Stimulated activated CD8-positive, alpha-beta memory T cell treated with anti-CD3 and anti-CD28 coated beads, Interleukin-4, amount 100 ng/mL, for 24 hours (primary cell): ENCODE data around the gene TMC3.

Experiments used
- DNase-seq: peaks from one replicate; pipeline ENCODE4 v3.0.0-alpha.2; 2020; ENCODE audit warnings: low read depth

Gene TMC3

DNA sequence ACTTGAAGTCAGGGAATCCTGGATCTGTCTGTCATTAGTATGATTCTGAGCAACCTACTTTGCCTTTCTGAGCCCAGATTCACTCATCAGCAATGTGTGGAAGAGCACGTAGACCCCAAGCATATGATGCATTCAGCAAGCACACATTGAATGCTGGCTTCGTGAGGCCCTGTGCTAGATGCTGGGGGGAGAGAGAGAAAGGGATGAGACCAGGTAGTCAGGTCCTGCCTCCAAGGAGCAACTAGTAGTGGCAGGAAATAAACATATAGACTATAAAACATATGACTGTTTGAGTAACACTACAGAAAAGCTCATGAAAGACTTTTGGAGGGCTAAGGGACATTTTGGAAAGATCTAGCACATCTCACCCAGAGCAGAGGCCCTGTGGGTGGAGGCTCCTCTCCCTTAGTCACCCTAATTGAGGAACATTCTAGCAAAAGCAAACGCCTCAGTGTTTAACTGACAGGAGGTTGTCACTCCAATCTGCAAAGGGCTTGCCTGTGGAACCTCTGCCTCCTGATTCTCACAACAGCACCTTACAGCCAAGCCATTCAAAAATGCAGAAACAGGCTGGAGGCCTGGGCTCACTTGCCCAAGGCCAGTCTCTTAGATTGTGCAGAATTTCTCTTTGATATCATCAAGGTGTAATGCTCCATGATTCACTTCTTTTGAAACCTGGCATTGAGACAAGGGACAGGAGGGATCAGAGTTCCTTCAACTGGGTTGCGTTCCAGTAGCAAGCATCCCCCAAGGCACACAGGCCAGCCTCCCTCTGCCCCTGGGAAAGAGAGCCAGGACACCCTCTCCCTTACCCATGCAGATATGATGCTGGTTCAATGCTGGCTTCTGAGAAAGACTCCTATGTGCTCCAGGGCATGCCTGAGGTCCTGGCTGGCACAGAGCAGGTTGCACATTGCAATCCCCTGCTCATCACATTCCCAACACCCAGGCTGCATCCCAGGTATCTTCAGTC lies 76.1 kb downstream of the TMC3 start:
- DNase-seq = no peak

- DNase-seq = no peak
Observed at GRCh38 chr15:81297147-81297572, 76.9 kb downstream of the TMC3 start.

DNA sequence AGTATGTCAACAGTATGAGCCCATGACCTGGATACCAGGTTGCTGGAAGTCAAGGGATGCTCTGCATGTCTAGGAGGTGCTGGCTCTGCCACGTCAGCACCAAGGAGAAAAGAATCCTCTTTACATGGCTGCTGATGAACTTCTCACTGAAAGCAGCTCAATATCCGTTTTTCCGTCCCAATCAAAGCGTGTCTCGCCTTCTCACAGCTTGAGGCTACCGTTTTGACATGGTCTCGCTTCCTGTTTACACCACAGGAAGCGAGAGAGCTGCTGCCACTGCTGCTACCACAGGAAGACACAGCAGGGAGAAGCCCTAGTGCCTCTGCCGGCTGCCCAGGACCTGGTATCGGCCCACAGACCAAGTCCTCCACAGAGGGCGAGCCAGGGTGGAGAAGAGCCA lies 77.3 kb downstream of the TMC3 start:
- peak; percentile 52 for DNase-seq

GRCh38 chr15:81296186-81296585 lies 77.8 kb downstream of the TMC3 start:
- DNase-seq = no peak

- no peak for DNase-seq
Observed at GRCh38 chr15:81295486-81296121, 78.4 kb downstream of the TMC3 start.

DNA sequence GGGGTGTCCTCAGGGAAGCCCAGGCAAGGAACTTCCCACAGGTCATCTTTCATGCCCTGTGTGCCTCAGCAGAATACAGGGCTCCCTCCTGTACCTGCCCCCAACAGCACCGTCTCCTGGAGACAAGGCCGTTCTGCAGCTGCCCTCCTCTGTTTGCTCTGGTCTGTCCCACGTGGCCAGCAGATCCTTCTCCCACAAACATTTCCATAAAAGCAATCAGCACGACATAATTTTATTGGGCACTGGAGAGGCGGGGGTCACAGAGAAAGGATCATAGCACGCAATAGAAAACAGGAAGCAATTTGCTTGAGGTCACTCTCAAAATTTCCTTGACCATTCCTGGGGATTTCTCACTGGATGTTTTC lies 79.5 kb downstream of the TMC3 start:
- no peak for DNase-seq

DNA sequence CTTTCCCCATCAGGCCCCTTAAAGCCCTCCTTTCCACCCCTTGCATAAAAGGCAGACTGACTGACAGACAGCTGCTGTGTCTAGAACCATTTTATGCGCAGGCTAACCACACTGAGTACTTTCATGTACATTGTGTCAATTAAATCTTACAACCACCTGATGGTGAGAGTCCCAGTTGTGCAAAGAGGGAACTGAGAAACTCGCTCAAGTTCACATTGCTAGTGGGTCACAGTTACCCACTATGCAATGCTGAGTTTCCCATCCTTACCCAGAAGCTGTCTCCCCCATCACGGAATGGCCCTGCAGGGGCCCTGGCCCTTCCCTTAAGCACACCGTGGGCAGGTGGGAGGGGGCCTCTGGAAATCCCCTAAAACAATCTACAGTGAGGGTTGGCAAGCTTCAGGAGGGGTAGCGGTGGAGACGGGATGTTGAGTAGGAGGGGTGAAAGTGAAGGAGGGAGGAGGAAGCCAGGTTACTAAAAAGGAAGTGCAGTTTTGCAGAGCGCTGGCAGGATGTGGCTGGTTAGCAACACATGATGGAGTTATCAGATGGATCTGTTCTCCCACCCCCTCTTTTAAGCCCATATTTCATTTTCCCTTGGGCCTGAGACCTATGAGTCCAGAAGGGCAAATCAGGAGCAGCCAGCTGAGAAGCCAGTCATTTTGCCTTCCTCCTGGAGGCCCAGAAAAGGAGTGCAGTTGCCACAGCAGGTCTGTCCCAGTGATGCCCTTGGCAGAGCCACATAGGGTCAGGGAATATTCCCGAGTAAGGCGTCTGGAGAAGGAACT lies 80.1 kb downstream of the TMC3 start:
- DNase-seq = peak; percentile 69

GRCh38 chr15:81292523-81293001 lies 81.5 kb downstream of the TMC3 start:
- DNase-seq = no peak

DNA sequence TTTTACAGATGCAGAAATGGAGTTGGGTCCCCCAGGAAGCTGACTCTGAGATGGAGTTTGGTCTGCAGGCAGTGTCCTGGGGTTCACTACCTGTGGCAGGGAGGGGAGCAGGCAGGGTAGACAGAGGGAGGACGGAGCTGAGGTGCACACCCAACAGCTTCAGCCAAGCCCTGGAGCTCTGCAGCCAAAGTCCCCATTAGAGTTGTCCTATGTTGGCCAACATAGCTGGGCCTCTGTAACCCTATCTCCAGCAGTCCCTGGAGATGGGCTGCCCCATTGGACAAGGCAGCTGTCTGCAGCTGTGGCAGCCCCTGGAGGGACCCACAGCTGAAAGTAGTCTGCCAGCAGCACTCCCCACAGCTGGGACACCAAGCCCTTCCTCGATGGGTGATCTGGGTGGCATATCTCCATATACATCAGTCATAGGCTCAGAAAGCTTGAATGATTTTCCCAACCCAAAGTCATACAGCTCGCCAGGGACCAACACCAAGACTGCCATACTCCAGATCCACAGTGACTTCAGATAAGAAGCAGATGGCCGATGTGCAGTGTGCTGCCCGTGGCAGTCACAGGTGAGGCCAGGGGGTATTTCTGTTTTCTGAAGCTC lies 82.0 kb downstream of the TMC3 start:
- no peak for DNase-seq

DNA sequence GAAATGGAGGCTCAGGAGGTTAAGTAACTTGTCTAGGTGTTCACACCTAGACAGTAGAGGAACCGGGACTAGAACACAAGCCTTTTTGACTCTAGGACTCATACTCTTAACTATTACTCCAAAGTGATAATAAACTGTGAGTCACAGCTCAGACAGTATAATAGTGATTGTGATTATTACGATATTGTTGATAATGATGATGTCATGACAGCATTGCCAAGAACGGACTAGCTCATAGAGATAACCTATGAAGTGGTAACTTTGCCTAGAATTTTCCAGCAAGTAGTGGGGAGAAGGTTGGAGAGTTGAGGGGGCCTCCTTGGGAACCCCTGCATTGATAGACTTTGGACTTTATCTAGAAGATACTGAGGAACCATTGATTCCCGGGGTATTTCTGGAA lies 84.1 kb downstream of the TMC3 start:
- DNase-seq = no peak

- no peak for DNase-seq
Observed at GRCh38 chr15:81288616-81289015, 85.4 kb downstream of the TMC3 start.

GRCh38 chr15:81288040-81288439 lies 86.0 kb downstream of the TMC3 start:
- no peak for DNase-seq

DNA sequence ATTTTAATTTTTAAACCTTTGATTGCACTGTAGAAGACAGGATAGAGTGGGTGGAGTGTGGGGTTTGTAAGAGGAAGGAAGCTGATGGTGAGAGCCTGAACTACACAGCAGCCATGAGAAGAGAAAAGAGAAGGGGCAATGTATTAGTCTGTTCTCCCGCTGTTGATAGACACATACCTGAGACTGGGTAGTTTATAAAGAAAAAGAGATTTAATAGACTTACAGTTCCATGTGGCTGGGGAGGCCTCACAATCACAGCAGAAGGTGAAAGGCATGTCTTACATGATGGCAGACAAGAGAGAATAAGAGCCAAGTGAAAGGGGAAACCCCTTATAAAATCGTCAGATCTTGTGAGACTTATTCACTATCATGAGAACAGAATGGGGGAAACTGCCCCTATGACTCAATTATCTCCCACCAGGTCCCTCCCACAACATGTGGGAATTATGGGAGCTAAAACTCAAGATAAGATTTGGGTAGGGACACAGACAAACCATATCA lies 87.3 kb downstream of the TMC3 start:
- DNase-seq = no peak

DNA sequence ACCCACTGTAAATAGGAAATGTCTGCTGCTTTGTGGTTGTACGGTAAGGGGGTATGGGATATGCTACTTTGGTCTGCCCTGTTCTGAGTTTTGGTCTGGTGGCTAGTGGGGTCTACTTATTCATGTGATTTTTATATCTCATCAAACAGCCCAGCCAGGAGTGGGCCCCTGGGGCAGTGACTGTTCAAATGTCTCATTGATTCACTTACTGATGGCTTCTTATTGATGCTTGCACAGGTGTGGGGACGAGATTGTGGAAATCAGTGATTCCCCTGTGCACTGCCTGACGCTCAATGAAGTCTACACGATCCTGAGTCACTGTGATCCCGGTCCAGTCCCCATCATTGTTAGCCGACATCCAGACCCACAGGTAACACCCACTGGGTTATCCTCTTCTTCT lies 88.6 kb downstream of the TMC3 start:
- DNase-seq = no peak

DNA sequence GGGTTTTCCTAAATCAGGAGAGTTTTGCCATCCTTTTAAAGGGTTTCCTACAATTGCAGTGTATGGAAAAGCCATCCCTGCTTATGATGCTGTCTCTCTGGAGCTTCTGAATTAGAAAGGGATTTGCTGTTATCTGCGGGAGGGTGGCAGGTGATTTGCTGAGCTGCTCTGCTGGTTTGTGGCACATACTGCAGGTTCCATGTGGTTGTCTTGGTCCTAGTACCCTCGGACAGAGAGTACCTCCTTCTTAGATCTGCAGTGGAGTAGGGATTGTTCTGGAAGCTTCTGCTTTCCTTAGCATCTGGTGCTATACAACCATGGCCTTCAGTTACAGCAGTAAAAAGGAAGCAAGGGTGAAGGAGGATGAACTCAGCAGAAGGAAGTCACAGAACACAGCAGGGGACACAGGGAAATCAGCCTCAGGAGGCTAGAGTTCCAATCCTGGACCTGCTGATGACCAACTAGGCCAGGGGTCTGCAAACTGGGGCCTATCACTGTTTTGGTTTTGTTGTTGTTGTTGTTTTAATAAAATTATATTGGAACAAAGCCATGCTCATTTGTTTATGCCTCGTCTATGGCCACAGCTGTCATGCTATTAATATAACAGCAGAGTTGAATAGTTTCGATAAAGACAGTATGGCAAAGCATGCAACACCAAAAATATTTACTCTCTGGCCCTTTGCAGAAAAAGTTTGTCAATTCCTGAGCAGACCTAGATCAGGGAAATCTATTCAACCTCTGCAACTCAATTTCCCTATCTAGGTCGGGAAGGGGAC lies 89.6 kb downstream of the TMC3 start:
- DNase-seq = no peak

DNA sequence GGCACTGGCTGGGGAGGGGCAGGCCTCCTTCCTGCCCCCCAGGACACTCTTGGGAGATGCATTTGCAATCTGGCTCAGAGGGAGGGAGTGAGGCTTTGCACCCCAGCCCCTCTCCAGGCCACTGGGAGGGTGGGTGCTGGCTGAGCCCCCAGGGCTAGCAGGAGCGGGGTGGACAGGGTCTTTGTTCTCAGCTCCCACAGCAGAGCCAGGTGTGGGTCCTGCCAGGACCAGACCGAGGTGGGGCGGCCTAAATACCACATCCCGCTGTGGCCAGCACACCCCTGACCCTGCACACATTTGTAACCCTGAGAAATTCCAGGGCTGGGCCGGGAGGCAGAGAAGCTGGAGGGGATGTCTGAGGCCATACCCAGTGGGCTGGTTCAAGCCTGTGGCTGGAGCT lies 91.1 kb downstream of the TMC3 start:
- DNase-seq = no peak

- DNase-seq = no peak
Observed at GRCh38 chr15:81282606-81282895, 91.5 kb downstream of the TMC3 start.

DNA sequence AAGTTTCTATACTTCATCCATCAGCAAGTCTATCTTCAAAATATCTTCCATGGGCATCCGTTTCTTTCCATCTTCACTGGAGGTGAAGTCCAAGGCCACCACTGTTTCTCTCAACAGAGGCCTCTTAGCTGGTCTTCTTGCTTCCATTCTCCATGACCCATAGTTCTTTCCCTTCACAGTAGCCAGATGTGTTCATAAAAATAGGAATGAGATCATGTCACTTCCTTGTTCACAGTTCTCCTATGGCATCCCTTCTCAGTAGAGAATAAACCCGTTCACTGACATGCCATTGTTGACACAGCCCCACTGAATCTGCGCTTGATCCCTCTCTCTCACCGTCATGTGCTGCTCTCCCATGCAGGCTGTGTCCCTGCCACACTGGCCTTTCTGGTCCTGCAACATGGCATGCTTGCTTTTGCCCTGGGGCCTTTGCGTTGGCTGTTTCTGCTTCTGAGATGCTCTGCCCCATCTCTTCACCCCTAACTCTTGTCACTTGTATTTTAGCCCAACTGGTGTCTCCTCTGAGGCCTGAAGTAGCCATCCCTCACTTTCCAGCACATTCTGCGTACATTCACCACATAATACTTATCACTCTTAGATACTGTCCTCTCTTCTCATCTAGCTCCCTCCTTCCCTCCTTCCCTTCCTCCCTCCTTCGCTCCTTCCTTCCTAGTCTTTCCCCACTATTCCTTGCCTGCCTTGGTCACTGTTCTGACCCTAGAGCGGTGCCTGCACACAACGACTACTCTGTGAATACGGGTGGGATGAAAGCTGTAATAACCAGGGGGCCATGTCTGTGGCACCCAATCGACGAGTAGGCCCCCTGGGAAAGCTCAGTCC lies 92.0 kb downstream of the TMC3 start:
- DNase-seq = no peak

DNA sequence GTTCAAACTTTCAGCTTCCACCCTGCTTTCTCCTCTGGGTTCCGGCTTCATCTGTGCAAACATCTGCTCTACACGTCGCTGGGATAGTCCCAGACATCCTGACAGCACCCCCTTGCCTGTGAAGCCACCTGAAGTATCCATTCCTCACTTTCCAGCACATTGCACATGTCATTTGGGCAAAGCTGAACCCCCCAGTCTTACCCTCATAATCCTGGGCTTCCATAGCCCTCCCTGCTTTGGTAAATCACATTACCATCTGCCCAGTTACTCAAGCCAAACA lies 92.6 kb downstream of the TMC3 start:
- no peak for DNase-seq
